Transverse colon (tissue), 4 donors: ENCODE data around the gene PRTFDC1. TPM values are rescaled to one million over a fixed set of nuclear protein-coding genes. Genes with fewer than 3 reads are reported as not detected.

Experiments used
- DNase-seq: peaks from one replicate; pipeline ENCODE4 v3.0.0-alpha.2; 2019
- H3K27ac ChIP-seq, 4 donors: fragments of 200-600 bp; sonication (generic); 2 replicates each; pipeline ENCODE4 v1.5.1; 2016 to 2018; ENCODE audit warnings: inconsistent platforms in 4 of 4
- H3K27me3 ChIP-seq: fragments of 200-600 bp; sonication (generic); 2 replicates; pipeline ENCODE4 v1.5.1; 2017; ENCODE audit warnings: inconsistent platforms
- H3K36me3 ChIP-seq, 4 donors: fragments of 200-600 bp; sonication (generic); 2 replicates each; pipeline ENCODE4 v1.5.1; 2017 to 2019; ENCODE audit warnings: inconsistent platforms in 4 of 4
- H3K4me1 ChIP-seq, 4 donors: fragments of 200-600 bp; sonication (generic); 2 replicates each; pipeline ENCODE4 v1.5.1; 2017 to 2020; ENCODE audit warnings: inconsistent platforms in 4 of 4
- H3K4me3 ChIP-seq, 4 donors: fragments of 200-600 bp; sonication (generic); 1 replicate in 1 of 4; 2 replicates in 3 of 4; pipeline versions ENCODE4 v1.5.1 to v1.6.1; 2017 to 2019; ENCODE audit warnings: inconsistent platforms in 4 of 4
- H3K9me3 ChIP-seq, 2 donors: fragments of 200-600 bp; sonication (generic); 2 replicates each; pipeline ENCODE4 v1.5.1; 2017 to 2019; ENCODE audit warnings: inconsistent platforms in 2 of 2
- CTCF ChIP-seq, 5 experiments: fragments of 200-600 bp in 3 of 5; fragments of 450-650 bp in 2 of 5; sonication (generic) in 3 of 5; IDR thresholded peaks; 1 replicate in 2 of 5; 2 replicates in 3 of 5; pipeline ENCODE4 v1.5.1; 2016 to 2017; ENCODE audit warnings: antibody characterized with exemption in 5 of 5, inconsistent platforms in 3 of 5, mild to moderate bottlenecking in 2 of 5, moderate library complexity in 1 of 5
- EP300 ChIP-seq: sonication (generic); formaldehyde crosslinking; IDR thresholded peaks from one replicate; pipeline ENCODE4 v1.6.1; 2017; ENCODE audit warnings: antibody characterized with exemption, low read depth
- POLR2A ChIP-seq: fragments of 450-650 bp; IDR thresholded peaks from one replicate; pipeline ENCODE4 v1.6.1; 2016; ENCODE audit warnings: antibody characterized with exemption, mild to moderate bottlenecking, moderate library complexity
- POLR2AphosphoS5 ChIP-seq, 3 donors: sonication (generic); formaldehyde crosslinking; IDR thresholded peaks; one replicate each; pipeline ENCODE4 v1.6.1; 2016; ENCODE audit warnings: antibody characterized with exemption in 3 of 3
- WGBS, 2 donors: methylation state at CpG; one replicate each; pipeline ENCODE4 v1.1.5; 2018; ENCODE audit warnings: low coverage in 1 of 2; 5-methylcytosine and 5-hydroxymethylcytosine counted together
- in situ Hi-C, 4 donors: fragments of 200-750 bp; cut with MboI; loops; one replicate each; pipeline versions ENCODE4 v1.15.0 to v1.15.1; 2017; ENCODE audit warnings: low sequenced_read_pairs in 3 of 4, low pct_ligation_motif_present in 1 of 4, low pct_unique_long_range_greater_than_20kb in 1 of 4
- intact Hi-C: fragments of 100-400 bp; cut with DNase I; formaldehyde crosslinking; loops from one replicate; pipeline ENCODE4 v1.15.1; 2023; ENCODE audit warnings: low total_unique reads
- total RNA-seq, 4 donors: library from RNA; depleted of rRNA; stranded (reverse); fragments of >200 nt; gene quantifications; one replicate each; pipeline ENCODE4 v1.1.0, GENCODE V29; 2016

The PRTFDC1 gene
- total RNA-seq, 4 donors from 2014 or later = 0.80 to 6.7 (median 4.9) TPM; not detected in 1

- peaks cover 0 to 11% (median 0%) of the 10 kb centered on the region in 4 donors for H3K4me1 ChIP-seq
- H3K27me3 ChIP-seq = no peaks in the 10 kb centered on the region
- H3K9me3 ChIP-seq = no peaks in the 10 kb centered on the region
- DNase-seq = peak; percentile 27
- intact Hi-C loops = no loop called here
- no peak overlapping the region for H3K27ac ChIP-seq
- H3K4me3 ChIP-seq = no peak overlapping the region
- H3K36me3 ChIP-seq = no peaks in the 10 kb centered on the region
- 45 to 71% methylated on average over 3 to 5 of the region's 5 CpGs for WGBS, 2 donors
- in situ Hi-C loops = no loop called here
- TF ChIP-seq EP300 = no peak
- no peak for TF ChIP-seq POLR2AphosphoS5 (IDR thresholded peaks at IDR 0.05)
- no peak for TF ChIP-seq CTCF (IDR thresholded peaks at IDR 0.05)
- TF ChIP-seq POLR2A = no peak
These were observed 66.1 kb downstream of the PRTFDC1 start for GRCh38 chr10:24886290-24886680.

GRCh38 chr10:24885551-24886289 is 66.7 kb downstream of the PRTFDC1 start:
- intact Hi-C loops (no loop called here), in situ Hi-C loops (no loop called here)
- H3K9me3 ChIP-seq = no peaks in the 10 kb centered on the region
- no peak overlapping the region for H3K27ac ChIP-seq
- H3K36me3 ChIP-seq = no peaks in the 10 kb centered on the region
- no peak overlapping the region for H3K4me3 ChIP-seq
- no peak for DNase-seq
- 70 to 90% methylated on average over 4 to 7 of the region's 7 CpGs for WGBS, 2 donors
- TF ChIP-seq POLR2AphosphoS5 (IDR thresholded peaks at IDR 0.05) = no peak
- TF ChIP-seq EP300 = no peak
- no peak for TF ChIP-seq POLR2A
- TF ChIP-seq CTCF (IDR thresholded peaks at IDR 0.05) = no peak
- peaks cover 0 to 6% (median 0%) of the 10 kb centered on the region in 4 donors for H3K4me1 ChIP-seq
- no peaks in the 10 kb centered on the region for H3K27me3 ChIP-seq

GRCh38 chr10:24884793-24885192 is 67.6 kb downstream of the PRTFDC1 start:
- no peak overlapping the region for H3K27ac ChIP-seq
- no peaks in the 10 kb centered on the region for H3K27me3 ChIP-seq
- 100% methylated on average over 1 of the region's 1 CpG for WGBS, 2 donors
- no peaks in the 10 kb centered on the region for H3K9me3 ChIP-seq
- peaks cover 0 to 3% (median 0%) of the 10 kb centered on the region in 4 donors for H3K4me1 ChIP-seq
- H3K36me3 ChIP-seq = no peaks in the 10 kb centered on the region
- no peak for TF ChIP-seq POLR2A
- TF ChIP-seq EP300 = no peak
- TF ChIP-seq POLR2AphosphoS5 (IDR thresholded peaks at IDR 0.05) = no peak
- no peak for TF ChIP-seq CTCF (IDR thresholded peaks at IDR 0.05)
- in situ Hi-C loops = no loop called here
- intact Hi-C loops = no loop called here
- no peak overlapping the region for H3K4me3 ChIP-seq
- no peak for DNase-seq

GRCh38 chr10:24884316-24884715 is 68.1 kb downstream of the PRTFDC1 start:
- 83 to 87% methylated on average over 2 of the region's 2 CpGs for WGBS, 2 donors
- Histone ChIP-seq H3K4me3 (no peak overlapping the region), H3K4me1 (peaks cover 0 to 2% (median 0%) of the 10 kb centered on the region in 4 donors), H3K27ac (no peak overlapping the region), H3K27me3 (no peaks in the 10 kb centered on the region), H3K36me3 (no peaks in the 10 kb centered on the region), H3K9me3 (no peaks in the 10 kb centered on the region)
- no peak for TF ChIP-seq POLR2AphosphoS5 (IDR thresholded peaks at IDR 0.05)
- no peak for TF ChIP-seq POLR2A
- TF ChIP-seq CTCF (IDR thresholded peaks at IDR 0.05) = no peak
- TF ChIP-seq EP300 = no peak
- intact Hi-C loops = no loop called here
- in situ Hi-C loops = no loop called here
- no peak for DNase-seq
